Liver (tissue), 9 donors: ENCODE measurements around the gene TMTC1. TPM values are rescaled to one million over a fixed set of nuclear protein-coding genes. Genes with fewer than 3 reads are reported as not detected.

Experiments
- DNase-seq: peaks from one replicate; pipeline ENCODE4 v3.0.0-alpha.2; 2017; ENCODE audit warnings: low spot score
- H3K27ac ChIP-seq, 2 donors: one replicate each; pipeline ENCODE4 v1.7.0; 2013; ENCODE audit warnings: inconsistent platforms in 2 of 2, low read length in 2 of 2, control low read depth in 1 of 2, low read depth in 1 of 2, mild to moderate bottlenecking in 1 of 2
- H3K27me3 ChIP-seq, 4 donors: one replicate each; pipeline versions ENCODE4 v1.6.1 to v1.7.0; 2013; ENCODE audit warnings: low read length in 3 of 4, inconsistent platforms in 1 of 4, mild to moderate bottlenecking in 1 of 4, moderate library complexity in 1 of 4; ENCODE audit not compliant: control insufficient read depth in 4 of 4, insufficient read depth in 4 of 4
- H3K36me3 ChIP-seq, 4 donors: one replicate each; pipeline versions ENCODE4 v1.6.1 to v1.7.0; 2013; ENCODE audit warnings: low read length in 3 of 4, mild to moderate bottlenecking in 3 of 4, low read depth in 1 of 4, moderate library complexity in 1 of 4; ENCODE audit not compliant: control insufficient read depth in 4 of 4, insufficient read depth in 3 of 4
- H3K4me1 ChIP-seq, 4 donors: one replicate each; pipeline versions ENCODE4 v1.6.1 to v1.7.0; 2013; ENCODE audit warnings: low read length in 3 of 4, mild to moderate bottlenecking in 3 of 4, moderate library complexity in 1 of 4; ENCODE audit not compliant: control insufficient read depth in 4 of 4, insufficient read depth in 4 of 4
- H3K4me3 ChIP-seq, 3 donors: one replicate each; pipeline versions ENCODE4 v1.6.1 to v1.7.0; 2013; ENCODE audit warnings: low read length in 3 of 3, control low read depth in 1 of 3, low read depth in 1 of 3, mild to moderate bottlenecking in 1 of 3
- H3K9ac ChIP-seq, 2 donors: one replicate each; pipeline ENCODE4 v1.7.0; 2013; ENCODE audit warnings: low read length in 2 of 2, mild to moderate bottlenecking in 2 of 2, moderate library complexity in 2 of 2, control low read depth in 1 of 2, low read depth in 1 of 2
- H3K9me3 ChIP-seq, 4 donors: one replicate each; pipeline versions ENCODE4 v1.6.1 to v1.7.0; 2013; ENCODE audit warnings: low read length in 3 of 4; ENCODE audit not compliant: control insufficient read depth in 4 of 4
- EGR1 ChIP-seq, 2 donors: IDR thresholded peaks; 2 replicates each; pipeline ENCODE4 v1.6.1; 2016 to 2018; ENCODE audit warnings: antibody characterized with exemption in 2 of 2, low read depth in 2 of 2
- FOXA1 ChIP-seq: IDR thresholded peaks from 2 replicates; pipeline ENCODE4 v1.6.1; 2016; ENCODE audit warnings: antibody characterized with exemption
- FOXA2 ChIP-seq: IDR thresholded peaks from 2 replicates; pipeline ENCODE4 v1.6.1; 2016; ENCODE audit warnings: antibody characterized with exemption
- GABPA ChIP-seq, 2 donors: IDR thresholded peaks in 1 of 2; conservative IDR thresholded peaks in 1 of 2; 2 replicates each; pipeline ENCODE4 v1.6.1; 2016; ENCODE audit warnings: antibody characterized with exemption in 2 of 2, mild to moderate bottlenecking in 1 of 2, moderate library complexity in 1 of 2
- HNF4A ChIP-seq, 2 donors: conservative IDR thresholded peaks; 2 replicates each; pipeline ENCODE4 v1.6.1; 2016; ENCODE audit warnings: antibody characterized with exemption in 2 of 2, mild to moderate bottlenecking in 2 of 2
- HNF4G ChIP-seq: IDR thresholded peaks from 2 replicates; pipeline ENCODE4 v1.6.1; 2016; ENCODE audit warnings: antibody characterized with exemption
- JUND ChIP-seq, 2 donors: IDR thresholded peaks; 2 replicates each; pipeline ENCODE4 v1.6.1; 2016; ENCODE audit warnings: antibody characterized with exemption in 2 of 2
- NR2F2 ChIP-seq: IDR thresholded peaks from 2 replicates; pipeline ENCODE4 v1.6.1; 2016; ENCODE audit warnings: antibody characterized with exemption
- RAD21 ChIP-seq, 2 donors: IDR thresholded peaks; 2 replicates each; pipeline ENCODE4 v1.6.1; 2016; ENCODE audit warnings: antibody characterized with exemption in 2 of 2, mild to moderate bottlenecking in 2 of 2
- RXRA ChIP-seq, 2 donors: IDR thresholded peaks; 2 replicates each; pipeline ENCODE4 v1.6.1; 2017 to 2018; ENCODE audit warnings: antibody characterized with exemption in 2 of 2, mild to moderate bottlenecking in 1 of 2
- TAF1 ChIP-seq: conservative IDR thresholded peaks from 2 replicates; pipeline ENCODE4 v1.6.1; 2016; ENCODE audit warnings: antibody characterized with exemption, mild to moderate bottlenecking
- YY1 ChIP-seq: IDR thresholded peaks from 2 replicates; pipeline ENCODE4 v1.6.1; 2016; ENCODE audit warnings: antibody characterized with exemption, mild to moderate bottlenecking
- WGBS: extraction: QIAGEN DNeasy Blood & Tissue Kit; methylation state at CpG from one replicate; pipeline ENCODE4 v1.1.7; 2013; 5-methylcytosine and 5-hydroxymethylcytosine counted together
- polyA plus RNA-seq, 2 donors: library from polyadenylated mRNA; stranded (reverse) in 1 of 2; unstranded in 1 of 2; fragments of 200-250 nt in 1 of 2; fragments of >200 nt in 1 of 2; fragmentation: Nextera tagmentation in 1 of 2; extraction: Ambion mirVana in 1 of 2; gene quantifications; one replicate each; pipeline versions ENCODE4 v1.2.1 to v1.2.3, GENCODE V29; 2013 to 2015
- total RNA-seq, 2 donors: library from RNA; depleted of rRNA; stranded (reverse); fragments of >200 nt; gene quantifications; one replicate each; pipeline ENCODE4 v1.2.3, GENCODE V29; 2014
- TF ChIP-seq, protein P1 (sequence below): IDR thresholded peaks from 2 replicates; pipeline ENCODE4 v1.6.1; 2016; ENCODE audit warnings: antibody characterized with exemption
- TF ChIP-seq, protein P2 (sequence below): IDR thresholded peaks from 2 replicates; pipeline ENCODE4 v1.6.1; 2016; ENCODE audit warnings: antibody characterized with exemption, mild to moderate bottlenecking
- TF ChIP-seq, protein P3 (sequence below): fragments of 150-350 bp; IDR thresholded peaks from 2 replicates; pipeline ENCODE4 v1.5.1; 2017; ENCODE audit warnings: improper control_type of control experiment, low read depth, low read length; ENCODE audit not compliant: missing input control
- TF ChIP-seq, protein P4 (sequence below): IDR thresholded peaks from 2 replicates; pipeline ENCODE4 v1.6.1; 2016; ENCODE audit warnings: antibody characterized with exemption
- donor health status: healthy.
- donor health status: healthy.
- donor health status: healthy.
- donor health status: healthy.
- donor health status: healthy.

Gene TMTC1
- total and polyA plus RNA-seq, 4 donors: 0.76 to 3.3 (median 2.1) TPM

DNA sequence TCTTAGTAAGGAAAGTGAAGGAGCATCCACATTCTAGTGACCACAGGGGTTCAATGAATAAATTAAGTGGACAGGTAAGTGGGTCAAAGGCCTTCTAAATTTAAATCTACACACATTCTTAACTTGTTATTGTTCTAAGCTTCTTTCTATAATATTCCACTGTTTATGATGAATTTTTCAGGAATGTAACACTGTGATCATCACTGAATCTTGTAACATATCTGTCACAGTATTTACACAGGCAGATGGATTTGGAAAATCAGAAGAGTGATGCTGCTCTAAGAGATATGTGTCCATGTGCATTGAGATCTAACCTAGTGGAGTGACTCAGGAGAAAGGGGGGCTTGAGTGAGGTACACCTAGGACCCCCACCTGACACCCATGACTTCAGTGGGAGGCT is 170.8 kb downstream of the TMTC1 start:
- DNase-seq: no peak
- TF ChIP-seq FOXA2: no peak
- TF ChIP-seq NR2F2: no peak
- TF ChIP-seq YY1: no peak
- TF ChIP-seq HNF4A (conservative IDR thresholded peaks at IDR 0.05): no peak
- TF ChIP-seq, protein P1, sequence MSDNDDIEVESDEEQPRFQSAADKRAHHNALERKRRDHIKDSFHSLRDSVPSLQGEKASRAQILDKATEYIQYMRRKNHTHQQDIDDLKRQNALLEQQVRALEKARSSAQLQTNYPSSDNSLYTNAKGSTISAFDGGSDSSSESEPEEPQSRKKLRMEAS: no peak
- no peak for TF ChIP-seq FOXA1
- no peak for TF ChIP-seq JUND (IDR thresholded peaks at IDR 0.05)
- no peak for TF ChIP-seq RAD21 (IDR thresholded peaks at IDR 0.05)
- TF ChIP-seq HNF4G: no peak
- TF ChIP-seq, protein P2, sequence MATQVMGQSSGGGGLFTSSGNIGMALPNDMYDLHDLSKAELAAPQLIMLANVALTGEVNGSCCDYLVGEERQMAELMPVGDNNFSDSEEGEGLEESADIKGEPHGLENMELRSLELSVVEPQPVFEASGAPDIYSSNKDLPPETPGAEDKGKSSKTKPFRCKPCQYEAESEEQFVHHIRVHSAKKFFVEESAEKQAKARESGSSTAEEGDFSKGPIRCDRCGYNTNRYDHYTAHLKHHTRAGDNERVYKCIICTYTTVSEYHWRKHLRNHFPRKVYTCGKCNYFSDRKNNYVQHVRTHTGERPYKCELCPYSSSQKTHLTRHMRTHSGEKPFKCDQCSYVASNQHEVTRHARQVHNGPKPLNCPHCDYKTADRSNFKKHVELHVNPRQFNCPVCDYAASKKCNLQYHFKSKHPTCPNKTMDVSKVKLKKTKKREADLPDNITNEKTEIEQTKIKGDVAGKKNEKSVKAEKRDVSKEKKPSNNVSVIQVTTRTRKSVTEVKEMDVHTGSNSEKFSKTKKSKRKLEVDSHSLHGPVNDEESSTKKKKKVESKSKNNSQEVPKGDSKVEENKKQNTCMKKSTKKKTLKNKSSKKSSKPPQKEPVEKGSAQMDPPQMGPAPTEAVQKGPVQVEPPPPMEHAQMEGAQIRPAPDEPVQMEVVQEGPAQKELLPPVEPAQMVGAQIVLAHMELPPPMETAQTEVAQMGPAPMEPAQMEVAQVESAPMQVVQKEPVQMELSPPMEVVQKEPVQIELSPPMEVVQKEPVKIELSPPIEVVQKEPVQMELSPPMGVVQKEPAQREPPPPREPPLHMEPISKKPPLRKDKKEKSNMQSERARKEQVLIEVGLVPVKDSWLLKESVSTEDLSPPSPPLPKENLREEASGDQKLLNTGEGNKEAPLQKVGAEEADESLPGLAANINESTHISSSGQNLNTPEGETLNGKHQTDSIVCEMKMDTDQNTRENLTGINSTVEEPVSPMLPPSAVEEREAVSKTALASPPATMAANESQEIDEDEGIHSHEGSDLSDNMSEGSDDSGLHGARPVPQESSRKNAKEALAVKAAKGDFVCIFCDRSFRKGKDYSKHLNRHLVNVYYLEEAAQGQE: no peak
- no peaks in the 10 kb centered on the region for H3K9me3 ChIP-seq

DNA sequence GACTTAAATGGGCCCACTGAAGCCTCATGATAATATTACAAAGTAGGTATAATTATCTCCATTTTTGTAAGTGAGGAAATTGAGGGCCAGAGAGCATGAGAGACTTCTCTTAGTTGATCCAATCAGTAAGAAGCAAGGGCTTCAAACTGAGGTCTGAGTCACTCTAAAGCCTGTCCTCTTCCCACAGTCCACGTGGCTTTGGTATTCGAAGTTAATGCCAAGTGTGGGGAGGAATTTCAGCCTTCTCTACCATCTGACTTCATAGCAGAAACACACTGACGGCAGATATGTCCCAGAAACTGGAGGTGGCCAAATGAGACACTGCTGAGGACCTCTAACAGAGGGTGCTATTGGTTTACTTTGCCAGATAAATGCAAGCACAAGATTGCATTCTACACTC is 171.8 kb downstream of the TMTC1 start:
- Histone ChIP-seq H3K27ac (no peak overlapping the region), H3K36me3 (no peaks in the 10 kb centered on the region), H3K4me3 (no peak overlapping the region), H3K27me3 (no peaks in the 10 kb centered on the region), H3K9me3 (no peaks in the 10 kb centered on the region), H3K9ac (no peak overlapping the region), H3K4me1 (peaks cover 3 to 29% (median 13%) of the 10 kb centered on the region in 4 donors)
- no peak for TF ChIP-seq TAF1
- no peak for TF ChIP-seq HNF4A (conservative IDR thresholded peaks at IDR 0.05)
- TF ChIP-seq, protein P1: no peak
- TF ChIP-seq EGR1 (IDR thresholded peaks at IDR 0.05; ENCODE audit: low read depth in 2 of 2): no peak
- TF ChIP-seq, protein P3, sequence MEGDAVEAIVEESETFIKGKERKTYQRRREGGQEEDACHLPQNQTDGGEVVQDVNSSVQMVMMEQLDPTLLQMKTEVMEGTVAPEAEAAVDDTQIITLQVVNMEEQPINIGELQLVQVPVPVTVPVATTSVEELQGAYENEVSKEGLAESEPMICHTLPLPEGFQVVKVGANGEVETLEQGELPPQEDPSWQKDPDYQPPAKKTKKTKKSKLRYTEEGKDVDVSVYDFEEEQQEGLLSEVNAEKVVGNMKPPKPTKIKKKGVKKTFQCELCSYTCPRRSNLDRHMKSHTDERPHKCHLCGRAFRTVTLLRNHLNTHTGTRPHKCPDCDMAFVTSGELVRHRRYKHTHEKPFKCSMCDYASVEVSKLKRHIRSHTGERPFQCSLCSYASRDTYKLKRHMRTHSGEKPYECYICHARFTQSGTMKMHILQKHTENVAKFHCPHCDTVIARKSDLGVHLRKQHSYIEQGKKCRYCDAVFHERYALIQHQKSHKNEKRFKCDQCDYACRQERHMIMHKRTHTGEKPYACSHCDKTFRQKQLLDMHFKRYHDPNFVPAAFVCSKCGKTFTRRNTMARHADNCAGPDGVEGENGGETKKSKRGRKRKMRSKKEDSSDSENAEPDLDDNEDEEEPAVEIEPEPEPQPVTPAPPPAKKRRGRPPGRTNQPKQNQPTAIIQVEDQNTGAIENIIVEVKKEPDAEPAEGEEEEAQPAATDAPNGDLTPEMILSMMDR: no peak
- TF ChIP-seq, protein P4, sequence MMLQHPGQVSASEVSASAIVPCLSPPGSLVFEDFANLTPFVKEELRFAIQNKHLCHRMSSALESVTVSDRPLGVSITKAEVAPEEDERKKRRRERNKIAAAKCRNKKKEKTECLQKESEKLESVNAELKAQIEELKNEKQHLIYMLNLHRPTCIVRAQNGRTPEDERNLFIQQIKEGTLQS: no peak
- TF ChIP-seq GABPA (IDR thresholded peaks at IDR 0.05 in 1 of 2, conservative IDR thresholded peaks at IDR 0.05 in 1 of 2): no peak
- TF ChIP-seq RXRA (IDR thresholded peaks at IDR 0.05): no peak
- WGBS: 52% methylated on average over 3 of the region's 3 CpGs
- DNase-seq: no peak

More for the DNA sequence above, 170.8 kb downstream of the TMTC1 start:
- Histone ChIP-seq H3K27me3 (no peaks in the 10 kb centered on the region), H3K36me3 (no peaks in the 10 kb centered on the region), H3K4me3 (no peak overlapping the region), H3K27ac (no peak overlapping the region), H3K9ac (no peak overlapping the region), H3K4me1 (peaks cover 3 to 29% (median 13%) of the 10 kb centered on the region in 4 donors)
